GM23248 (cell line): ENCODE results near the gene MAML3. TPM values are rescaled to one million over a fixed set of nuclear protein-coding genes. Genes with fewer than 3 reads are reported as not detected.

Experiments
- DNase-seq: peaks from one replicate; pipeline ENCODE4 v3.0.0-alpha.2; 2015
- H2AFZ ChIP-seq: fragments of 200-600 bp; sonication (generic); 2 replicates; pipeline ENCODE4 v1.6.1; 2016; ENCODE audit warnings: antibody characterized with exemption
- H3F3A ChIP-seq: fragments of 200-600 bp; sonication (generic); 2 replicates; pipeline ENCODE4 v1.6.1; 2016; ENCODE audit warnings: mild to moderate bottlenecking, antibody characterized with exemption, mixed run types; ENCODE audit not compliant: insufficient read depth
- H3K27ac ChIP-seq: fragments of 200-600 bp; sonication (generic); 2 replicates; pipeline ENCODE4 v1.5.1; 2016; ENCODE audit warnings: mild to moderate bottlenecking
- H3K27me3 ChIP-seq: fragments of 200-600 bp; sonication (generic); replicated peaks from 2 replicates; pipeline ENCODE4 v1.6.1; 2016; ENCODE audit warnings: mild to moderate bottlenecking; ENCODE audit not compliant: insufficient read depth
- H3K36me3 ChIP-seq: fragments of 200-600 bp; sonication (generic); 2 replicates; pipeline ENCODE4 v1.6.1; 2016; ENCODE audit warnings: low read depth, mild to moderate bottlenecking
- H3K4me1 ChIP-seq: fragments of 200-600 bp; sonication (generic); 2 replicates; pipeline ENCODE4 v1.6.1; 2016; ENCODE audit warnings: mild to moderate bottlenecking; ENCODE audit not compliant: insufficient read depth
- H3K4me2 ChIP-seq: fragments of 200-600 bp; sonication (generic); one replicate; pipeline ENCODE4 v1.6.1; 2016; ENCODE audit warnings: mild to moderate bottlenecking; ENCODE audit not compliant: unreplicated experiment
- H3K4me3 ChIP-seq: fragments of 200-600 bp; sonication (generic); 2 replicates; pipeline ENCODE4 v1.5.1; 2016; ENCODE audit warnings: mild to moderate bottlenecking
- H3K79me2 ChIP-seq: fragments of 200-600 bp; sonication (generic); 2 replicates; pipeline ENCODE4 v1.6.1; 2016; ENCODE audit warnings: mild to moderate bottlenecking; ENCODE audit not compliant: insufficient read depth
- H3K9ac ChIP-seq: fragments of 200-600 bp; sonication (generic); 2 replicates; pipeline ENCODE4 v1.6.1; 2016; ENCODE audit warnings: mild to moderate bottlenecking
- H3K9me2 ChIP-seq: fragments of 200-600 bp; sonication (generic); 2 replicates; pipeline ENCODE4 v1.6.1; 2016; ENCODE audit warnings: mixed run types, mild to moderate bottlenecking, moderate library complexity; ENCODE audit not compliant: insufficient read depth
- H3K9me3 ChIP-seq: fragments of 200-600 bp; sonication (generic); one replicate; pipeline ENCODE4 v1.6.1; 2017; ENCODE audit warnings: low read depth
- H4K20me1 ChIP-seq: fragments of 200-600 bp; sonication (generic); 2 replicates; pipeline ENCODE4 v1.6.0; 2016; ENCODE audit not compliant: insufficient read depth
- EZH2 ChIP-seq: fragments of 200-600 bp; sonication (generic); IDR thresholded peaks from 2 replicates; pipeline ENCODE4 v1.6.1; 2018; ENCODE audit warnings: antibody characterized with exemption, mild to moderate bottlenecking; ENCODE audit not compliant: insufficient read depth, poor library complexity, severe bottlenecking
- EZH2phosphoT487 ChIP-seq: fragments of 200-600 bp; sonication (generic); IDR thresholded peaks from 2 replicates; pipeline ENCODE4 v1.6.1; 2018; ENCODE audit warnings: antibody characterized with exemption, moderate library complexity, mild to moderate bottlenecking, low read depth; ENCODE audit not compliant: insufficient read depth
- WGBS, 2 experiments: methylation state at CpG; one replicate each; pipeline ENCODE4 v1.1.6; 2015 to 2017; ENCODE audit warnings: low lambda C conversion rate in 2 of 2, low coverage in 1 of 2; ENCODE audit errors: missing lambda C conversion rate in 2 of 2; 5-methylcytosine and 5-hydroxymethylcytosine counted together
- in situ Hi-C: fragments of 300-500 bp; cut with MboI; formaldehyde crosslinking; loops from 2 replicates; pipeline ENCODE4 v1.15.0; 2020
- polyA plus RNA-seq: library from polyadenylated mRNA; unstranded; fragments of >200 nt; fragmentation: Nextera tagmentation; extraction: Ambion mirVana; gene quantifications from 2 replicates; pipeline ENCODE4 v1.2.1, GENCODE V29; 2016
- total RNA-seq: library from RNA; depleted of rRNA; stranded (reverse); fragments of >200 nt; shearing (Covaris generic); gene quantifications from 2 replicates; pipeline ENCODE4 v1.2.3, GENCODE V29; 2014

The MAML3 gene
- total and polyA plus RNA-seq, 2 experiments from 2014 or later = 0.96 to 1.5 TPM

- Histone ChIP-seq H3K9me2 (no peaks in the 10 kb centered on the region), H4K20me1 (no peaks in the 10 kb centered on the region), H3K4me3 (no peak overlapping the region), H3K27ac (no peak overlapping the region), H3K9ac (no peak overlapping the region), H3K4me2 (no peak overlapping the region), H3K79me2 (no peaks in the 10 kb centered on the region), H3K4me1 (no peaks in the 10 kb centered on the region), H3K9me3 (no peaks in the 10 kb centered on the region), H3K36me3 (no peaks in the 10 kb centered on the region), H3K27me3 (no peaks in the 10 kb centered on the region), H2AFZ (no peak overlapping the region), H3F3A (no peaks in the 10 kb centered on the region)
- DNase-seq = no peak
- WGBS, 2 experiments = 93 to 100% methylated on average over 4 of the region's 4 CpGs
- in situ Hi-C loops = no loop called here
- TF ChIP-seq EZH2 (no peak), EZH2phosphoT487 (no peak)
These were observed 330.6 kb downstream of the MAML3 start for GRCh38 chr4:139823345-139823744.

GRCh38 chr4:139822391-139822790 lies 331.6 kb downstream of the MAML3 start:
- H2AFZ ChIP-seq = no peak overlapping the region
- TF ChIP-seq EZH2 (no peak), EZH2phosphoT487 (no peak)
- H3K36me3 ChIP-seq = no peaks in the 10 kb centered on the region
- no peaks in the 10 kb centered on the region for H3K4me1 ChIP-seq
- no peak overlapping the region for H3K4me3 ChIP-seq
- H3K4me2 ChIP-seq = no peak overlapping the region
- no peaks in the 10 kb centered on the region for H3F3A ChIP-seq
- no peaks in the 10 kb centered on the region for H4K20me1 ChIP-seq
- H3K27ac ChIP-seq = no peak overlapping the region
- no peaks in the 10 kb centered on the region for H3K27me3 ChIP-seq
- 88% methylated on average over 4 of the region's 4 CpGs for WGBS, 2 experiments
- in situ Hi-C loops = no loop called here
- H3K9me3 ChIP-seq = no peaks in the 10 kb centered on the region
- no peak for DNase-seq
- H3K9ac ChIP-seq = no peak overlapping the region
- no peaks in the 10 kb centered on the region for H3K9me2 ChIP-seq
- no peaks in the 10 kb centered on the region for H3K79me2 ChIP-seq

GRCh38 chr4:139819082-139819481 lies 334.9 kb downstream of the MAML3 start:
- Histone ChIP-seq H3K9me3 (no peaks in the 10 kb centered on the region), H3K4me1 (peaks cover 24% of the 10 kb centered on the region), H3K27ac (no peak overlapping the region), H3K9ac (no peak overlapping the region), H3K79me2 (no peaks in the 10 kb centered on the region), H3F3A (peaks cover 15% of the 10 kb centered on the region), H4K20me1 (no peaks in the 10 kb centered on the region), H3K36me3 (no peaks in the 10 kb centered on the region), H3K4me3 (no peak overlapping the region), H3K4me2 (no peak overlapping the region), H3K9me2 (no peaks in the 10 kb centered on the region), H2AFZ (no peak overlapping the region), H3K27me3 (no peaks in the 10 kb centered on the region)
- in situ Hi-C loops = no loop called here
- no peak for DNase-seq
- 75 to 88% methylated on average over 2 of the region's 2 CpGs for WGBS, 2 experiments
- no peak for TF ChIP-seq EZH2

GRCh38 chr4:139817657-139818452 lies 336.1 kb downstream of the MAML3 start:
- in situ Hi-C loops = no loop called here
- Histone ChIP-seq H3K9ac (no peak overlapping the region), H3K79me2 (no peaks in the 10 kb centered on the region), H3K9me2 (no peaks in the 10 kb centered on the region), H2AFZ (no peak overlapping the region), H3K9me3 (no peaks in the 10 kb centered on the region), H3K27me3 (no peaks in the 10 kb centered on the region), H3K36me3 (no peaks in the 10 kb centered on the region), H3K4me2 (no peak overlapping the region), H3K4me3 (no peak overlapping the region), H4K20me1 (no peaks in the 10 kb centered on the region), H3F3A (peaks cover 15% of the 10 kb centered on the region), H3K4me1 (peaks cover 27% of the 10 kb centered on the region), H3K27ac (no peak overlapping the region)
- peak; percentile 57 for DNase-seq
- WGBS, 2 experiments = 80 to 86% methylated on average over 6 of the region's 6 CpGs
- TF ChIP-seq EZH2 (no peak), EZH2phosphoT487 (no peak)

- in situ Hi-C loops = no loop called here
- Histone ChIP-seq H3K79me2 (no peaks in the 10 kb centered on the region), H3K4me3 (no peak overlapping the region), H3K9me3 (no peaks in the 10 kb centered on the region), H3K9ac (no peak overlapping the region), H3K4me1 (peaks cover 27% of the 10 kb centered on the region), H3F3A (peaks cover 15% of the 10 kb centered on the region), H3K9me2 (no peaks in the 10 kb centered on the region), H3K4me2 (no peak overlapping the region), H3K27ac (no peak overlapping the region), H3K36me3 (no peaks in the 10 kb centered on the region), H2AFZ (no peak overlapping the region), H4K20me1 (no peaks in the 10 kb centered on the region), H3K27me3 (no peaks in the 10 kb centered on the region)
- no peak for DNase-seq
- 98% methylated on average over 3 of the region's 3 CpGs for WGBS, 2 experiments
- TF ChIP-seq EZH2phosphoT487 (no peak), EZH2 (no peak)
These were observed 337.1 kb downstream of the MAML3 start for GRCh38 chr4:139816856-139817255.
